ENCODE data around the gene SLC41A1.

GRCh38 chr1:205817988-205818387 lies 5.0 kb upstream of the SLC41A1 start:
- TF ChIP-seq EZH2 (IDR thresholded peaks at IDR 0.05; ENCODE audit: insufficient read depth, poor library complexity, severe bottlenecking) (no peak), EZH2phosphoT487 (IDR thresholded peaks at IDR 0.05; ENCODE audit: insufficient read depth, low read depth) (no peak)

Data from GM23248 (cell line).